Choroid plexus epithelial cell (primary cell): Measurements from ENCODE around the gene ZNF516.

Experiments used
- DNase-seq: peaks from one replicate; pipeline ENCODE4 v3.0.0-alpha.2; 2010; ENCODE audit warnings: low read depth
- H3K4me3 ChIP-seq: 2 replicates; pipeline ENCODE4 v1.5.1; 2011; ENCODE audit warnings: low read depth, mild to moderate bottlenecking, control low read depth, low read length, moderate library complexity
- TF ChIP-seq, protein P1 (sequence below): conservative IDR thresholded peaks from 2 replicates; pipeline ENCODE4 v1.5.1; 2011; ENCODE audit warnings: low read depth, mild to moderate bottlenecking, control low read depth, inconsistent platforms, low read length, moderate library complexity

ZNF516 gene

DNA sequence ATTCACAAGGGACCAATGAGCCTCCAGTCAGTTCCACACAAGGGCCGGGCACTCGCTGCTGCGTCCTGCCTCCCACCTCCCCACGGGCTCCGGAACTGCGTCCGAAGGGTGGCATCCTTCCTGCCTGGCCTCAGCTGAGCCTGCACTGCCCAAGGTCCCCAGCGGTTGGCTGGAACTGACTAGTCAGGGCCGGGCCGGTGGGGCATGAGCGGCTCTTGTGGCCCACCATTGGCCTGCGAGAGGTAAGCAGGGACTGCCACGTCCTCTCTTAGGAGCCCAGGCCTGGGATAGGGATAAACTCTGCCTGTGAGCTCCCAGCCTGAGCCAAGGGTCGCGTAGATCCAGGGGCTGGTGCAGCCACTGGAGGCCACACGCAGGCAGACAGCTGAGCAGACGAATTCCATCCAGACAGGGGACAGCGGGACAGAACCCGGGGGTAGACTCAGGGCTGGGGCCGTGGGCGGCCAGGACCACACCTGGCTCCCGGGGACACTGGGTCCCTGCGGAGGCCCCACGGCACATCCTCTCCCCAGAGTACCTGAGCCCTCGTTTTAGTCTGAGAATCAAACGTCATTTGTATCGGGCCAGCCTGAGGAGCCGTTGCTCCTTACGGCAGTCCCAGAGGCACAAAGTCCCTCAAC is 148.4 kb downstream of the ZNF516 start:
- TF ChIP-seq, protein P1, sequence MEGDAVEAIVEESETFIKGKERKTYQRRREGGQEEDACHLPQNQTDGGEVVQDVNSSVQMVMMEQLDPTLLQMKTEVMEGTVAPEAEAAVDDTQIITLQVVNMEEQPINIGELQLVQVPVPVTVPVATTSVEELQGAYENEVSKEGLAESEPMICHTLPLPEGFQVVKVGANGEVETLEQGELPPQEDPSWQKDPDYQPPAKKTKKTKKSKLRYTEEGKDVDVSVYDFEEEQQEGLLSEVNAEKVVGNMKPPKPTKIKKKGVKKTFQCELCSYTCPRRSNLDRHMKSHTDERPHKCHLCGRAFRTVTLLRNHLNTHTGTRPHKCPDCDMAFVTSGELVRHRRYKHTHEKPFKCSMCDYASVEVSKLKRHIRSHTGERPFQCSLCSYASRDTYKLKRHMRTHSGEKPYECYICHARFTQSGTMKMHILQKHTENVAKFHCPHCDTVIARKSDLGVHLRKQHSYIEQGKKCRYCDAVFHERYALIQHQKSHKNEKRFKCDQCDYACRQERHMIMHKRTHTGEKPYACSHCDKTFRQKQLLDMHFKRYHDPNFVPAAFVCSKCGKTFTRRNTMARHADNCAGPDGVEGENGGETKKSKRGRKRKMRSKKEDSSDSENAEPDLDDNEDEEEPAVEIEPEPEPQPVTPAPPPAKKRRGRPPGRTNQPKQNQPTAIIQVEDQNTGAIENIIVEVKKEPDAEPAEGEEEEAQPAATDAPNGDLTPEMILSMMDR: no peak
- H3K4me3 ChIP-seq: no peak overlapping the region
- no peak for DNase-seq

DNA sequence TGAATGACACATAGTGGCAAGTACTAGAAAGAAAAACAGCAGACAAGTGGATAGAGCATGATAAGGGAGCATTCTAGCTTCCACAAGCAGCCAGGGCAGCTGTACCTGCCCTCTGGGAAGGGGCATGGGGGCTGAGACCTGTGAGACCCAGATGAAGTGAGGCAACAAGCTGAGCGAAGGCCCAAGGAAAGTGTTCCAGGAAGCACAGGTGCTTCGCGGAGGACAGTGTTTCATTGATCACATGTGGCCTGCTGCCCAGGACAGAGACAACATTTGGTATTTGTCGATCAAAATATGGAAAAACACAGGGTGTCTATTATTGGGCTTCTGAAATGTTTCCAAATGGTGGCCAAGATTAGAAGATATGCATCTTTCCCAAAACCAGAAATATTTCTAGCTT is 149.1 kb downstream of the ZNF516 start:
- TF ChIP-seq, protein P1: no peak
- DNase-seq: no peak
- no peak overlapping the region for H3K4me3 ChIP-seq

DNA sequence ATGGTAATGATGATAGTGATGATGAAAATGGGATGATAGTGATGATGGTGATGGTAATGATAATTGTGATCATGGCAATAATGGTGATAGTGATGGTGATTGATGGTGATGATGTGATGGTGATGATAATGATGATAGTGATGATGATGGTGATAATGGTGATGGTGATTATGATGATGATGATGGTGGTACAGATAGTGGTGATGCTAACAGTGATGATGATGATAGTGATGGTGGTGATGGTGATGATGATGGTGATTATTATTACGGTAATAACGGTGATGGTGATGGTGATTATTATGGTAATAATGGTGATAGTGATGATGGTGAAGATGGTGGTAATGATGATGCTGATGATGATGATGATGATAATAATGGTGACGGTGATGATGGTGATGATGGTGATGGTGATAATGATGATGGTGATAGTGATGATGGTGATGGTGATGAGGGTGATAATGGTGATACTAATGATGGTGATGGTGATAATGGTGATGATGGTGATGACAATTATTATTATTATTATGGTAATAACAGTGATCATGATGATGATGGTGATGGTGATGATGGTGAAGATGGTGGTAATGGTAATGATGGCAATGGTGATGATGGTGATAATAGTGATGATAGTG is 151.0 kb downstream of the ZNF516 start:
- H3K4me3 ChIP-seq: no peak overlapping the region
- TF ChIP-seq, protein P1: no peak
- no peak for DNase-seq

DNA sequence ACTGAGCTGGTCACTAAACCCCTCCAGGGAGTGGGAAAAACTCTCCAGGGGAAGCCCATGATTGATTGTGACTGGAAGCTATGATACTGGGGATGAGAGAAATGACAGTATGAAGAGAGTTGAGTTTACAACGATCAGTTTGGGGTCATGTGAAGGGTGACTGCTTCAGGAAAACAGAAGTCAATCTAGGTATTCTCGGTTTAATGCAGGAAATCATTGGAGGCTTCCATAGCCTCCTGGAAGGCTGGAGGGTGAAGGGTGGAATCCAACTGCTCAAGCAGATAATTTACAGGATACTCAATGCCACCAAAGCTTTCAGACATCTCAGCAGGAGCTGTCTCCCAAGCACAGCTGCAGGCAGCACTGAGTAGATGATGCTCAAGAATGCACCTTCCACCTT is 154.6 kb downstream of the ZNF516 start:
- DNase-seq: no peak
- no peak overlapping the region for H3K4me3 ChIP-seq
- TF ChIP-seq, protein P1: no peak

DNA sequence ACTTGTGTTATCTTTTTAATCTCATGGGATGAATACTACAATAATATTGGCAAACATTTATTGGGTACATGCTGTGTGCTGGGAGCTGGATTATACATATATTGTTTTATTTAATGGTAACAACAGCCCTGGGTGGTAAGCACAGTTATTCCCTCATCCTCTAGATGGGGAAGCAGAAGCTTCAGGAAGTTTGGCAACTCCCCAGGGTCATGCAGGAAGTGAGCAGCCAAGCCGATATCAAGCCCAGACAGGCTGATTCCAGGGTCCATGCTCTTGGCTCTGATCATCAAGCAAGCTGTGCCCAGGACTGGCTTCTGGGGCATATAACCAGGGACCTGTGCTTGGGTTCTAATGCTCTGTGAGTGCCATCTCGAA is 155.8 kb downstream of the ZNF516 start:
- no peak for DNase-seq
- TF ChIP-seq, protein P1: no peak
- H3K4me3 ChIP-seq: no peak overlapping the region

DNA sequence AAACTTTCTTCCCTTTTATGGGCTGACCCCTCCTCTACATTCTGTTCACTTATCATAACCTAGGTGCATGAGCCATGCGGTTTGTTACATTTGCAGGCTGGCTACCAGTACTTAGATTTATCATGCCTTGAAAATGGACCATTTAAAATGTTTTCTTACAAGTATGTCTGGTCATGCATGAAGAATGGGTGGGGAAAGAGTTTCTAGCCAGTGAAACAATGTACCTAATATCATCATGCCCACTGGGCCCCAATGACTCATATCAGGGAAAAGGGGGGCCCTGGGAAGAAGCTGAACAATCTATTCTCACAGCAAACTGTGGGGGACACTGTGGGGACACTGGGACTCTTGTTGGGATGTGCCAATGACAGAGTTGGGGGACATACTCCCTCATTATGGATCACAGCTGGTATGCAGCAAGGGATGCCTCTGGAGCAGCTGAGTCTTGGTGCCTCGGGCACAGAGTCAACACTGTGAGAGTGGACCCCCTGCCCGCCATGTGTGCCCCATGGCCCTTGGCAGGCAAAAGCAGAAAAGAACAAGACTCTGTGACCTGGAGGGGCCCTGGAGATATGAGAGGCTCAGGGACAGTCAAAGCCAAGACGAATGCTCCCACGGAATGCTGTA is 156.3 kb downstream of the ZNF516 start:
- DNase-seq: no peak
- no peak overlapping the region for H3K4me3 ChIP-seq
- TF ChIP-seq, protein P1: no peak
